Stimulated activated CD8-positive, alpha-beta memory T cell treated with anti-CD3 and anti-CD28 coated beads, Interleukin-2, amount 100 ng/mL, for 1 hour (primary cell): Measurements from ENCODE around the gene SPIN2A.
"Not testable (repeated sequence)": the region's sequence is repeated elsewhere in the genome, so short reads cannot be mapped to it uniquely, and the experiment has no call there.

Experiments used
- DNase-seq, 2 donors: peaks; one replicate each; pipeline ENCODE4 v3.0.0-alpha.2; 2020; ENCODE audit warnings: low read depth in 2 of 2

Gene SPIN2A

DNA sequence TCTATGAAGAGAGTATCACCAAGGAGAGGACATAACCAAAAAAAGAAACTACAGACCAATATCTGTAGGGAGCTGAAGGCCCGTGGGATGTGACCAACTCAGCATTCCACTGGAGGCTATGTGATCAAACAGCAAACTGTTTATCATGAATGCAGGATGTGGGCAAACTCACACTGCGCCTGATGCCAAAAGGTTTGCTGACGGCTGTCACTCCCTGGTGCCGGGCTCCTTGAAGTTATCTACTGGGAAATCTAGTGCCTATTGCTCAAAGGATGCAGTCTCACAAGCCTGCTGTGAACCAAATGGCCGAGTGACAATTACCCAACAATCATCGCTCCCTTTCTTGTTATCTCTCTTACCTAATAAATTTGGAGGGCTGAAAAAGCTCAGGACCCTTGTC is 34.3 kb downstream of the SPIN2A start:
- not testable (repeated sequence) for DNase-seq
